PC-3 (cell line): ENCODE results near the gene USP17L13. TPM values are rescaled to one million over a fixed set of nuclear protein-coding genes. Genes with fewer than 3 reads are reported as not detected.
"Not testable (repeated sequence)": the region's sequence is repeated elsewhere in the genome, so short reads cannot be mapped to it uniquely, and the experiment has no call there.

Source experiments
- ATAC-seq: fragments of 200-7000 bp; cut with Tn5 transposase; 2 replicates; pipeline ENCODE4 v1.9.1; 2020; ENCODE audit warnings: mild to moderate bottlenecking, moderate library complexity
- BruUV-seq: library from RNA; stranded (reverse); fragments of 400-500 nt; replicated peaks from 2 replicates; lab custom pipeline; 2021; lab: Mats Ljungman, UMichigan
- CTCF ChIA-PET: fragments of 300-600 bp; sonication (Branson Sonifier 250); formaldehyde crosslinking; loops from one replicate; lab custom pipeline; 2022; ENCODE audit warnings: antibody characterized with exemption; lab: Charles Lee
- POLR2A ChIA-PET: fragments of 300-600 bp; sonication (Branson Sonifier 250); formaldehyde crosslinking; loops from one replicate; lab custom pipeline; 2022; ENCODE audit warnings: antibody characterized with exemption; ENCODE audit not compliant: unreplicated experiment; lab: Charles Lee
- DNase-seq: peaks from one replicate; pipeline ENCODE4 v3.0.0-alpha.2; 2015
- H2AFZ ChIP-seq: fragments of 300-600 bp; sonication (generic); 2 replicates; pipeline ENCODE4 v1.6.0; 2016; ENCODE audit warnings: antibody characterized with exemption, low read length
- H3F3A ChIP-seq: fragments of 300-600 bp; sonication (generic); one replicate; pipeline ENCODE4 v1.6.0; 2017; ENCODE audit warnings: antibody characterized with exemption, low read length, control low read depth, mild to moderate bottlenecking; ENCODE audit not compliant: unreplicated experiment
- H3K27ac ChIP-seq: fragments of 300-600 bp; sonication (generic); 2 replicates; pipeline ENCODE4 v1.5.1; 2016; ENCODE audit warnings: mild to moderate bottlenecking, low read length
- H3K27me3 ChIP-seq: fragments of 300-600 bp; sonication (generic); 2 replicates; pipeline ENCODE4 v1.6.1; 2016; ENCODE audit warnings: low read length, mixed read lengths
- H3K36me3 ChIP-seq: fragments of 300-600 bp; sonication (generic); 2 replicates; pipeline ENCODE4 v1.6.1; 2016; ENCODE audit warnings: low read depth, mixed run types, low read length, mixed read lengths
- H3K4me1 ChIP-seq: fragments of 300-600 bp; sonication (generic); 2 replicates; pipeline ENCODE4 v1.5.1; 2016; ENCODE audit warnings: low read length; ENCODE audit not compliant: insufficient read depth
- H3K4me2 ChIP-seq: fragments of 300-600 bp; sonication (generic); 2 replicates; pipeline ENCODE4 v1.6.0; 2016; ENCODE audit warnings: low read length
- H3K4me3 ChIP-seq: fragments of 300-600 bp; sonication (generic); 2 replicates; pipeline ENCODE4 v1.5.1; 2016; ENCODE audit warnings: mild to moderate bottlenecking, low read length, mixed read lengths
- H3K79me2 ChIP-seq: fragments of 300-600 bp; sonication (generic); 2 replicates; pipeline ENCODE4 v1.6.1; 2017; ENCODE audit warnings: low read length, mixed read lengths
- H3K9ac ChIP-seq: fragments of 300-600 bp; sonication (generic); 2 replicates; pipeline ENCODE4 v1.6.0; 2016; ENCODE audit warnings: mild to moderate bottlenecking, low read length
- H3K9me2 ChIP-seq: fragments of 300-600 bp; sonication (generic); replicated peaks from 2 replicates; pipeline ENCODE4 v1.6.1; 2016; ENCODE audit warnings: mixed run types, low read length, mixed read lengths
- H3K9me3 ChIP-seq: fragments of 300-600 bp; sonication (generic); 2 replicates; pipeline ENCODE4 v1.6.1; 2016; ENCODE audit warnings: low read length, mixed read lengths
- H4K20me1 ChIP-seq: fragments of 300-600 bp; sonication (generic); 2 replicates; pipeline ENCODE4 v1.6.1; 2016; ENCODE audit warnings: low read length, mixed read lengths
- intact Hi-C: fragments of 100-400 bp; cut with micrococcal nuclease; formaldehyde crosslinking; loops from 2 replicates; pipeline ENCODE4 v1.9.0; 2023
- total RNA-seq: library from RNA; depleted of rRNA; stranded (reverse); fragments of >200 nt; gene quantifications from 2 replicates; pipeline ENCODE4 v1.2.3, GENCODE V29; 2014; rRNA removed

USP17L13 gene
- total RNA-seq, 1 experiment from 2014 or later: not detected

DNA sequence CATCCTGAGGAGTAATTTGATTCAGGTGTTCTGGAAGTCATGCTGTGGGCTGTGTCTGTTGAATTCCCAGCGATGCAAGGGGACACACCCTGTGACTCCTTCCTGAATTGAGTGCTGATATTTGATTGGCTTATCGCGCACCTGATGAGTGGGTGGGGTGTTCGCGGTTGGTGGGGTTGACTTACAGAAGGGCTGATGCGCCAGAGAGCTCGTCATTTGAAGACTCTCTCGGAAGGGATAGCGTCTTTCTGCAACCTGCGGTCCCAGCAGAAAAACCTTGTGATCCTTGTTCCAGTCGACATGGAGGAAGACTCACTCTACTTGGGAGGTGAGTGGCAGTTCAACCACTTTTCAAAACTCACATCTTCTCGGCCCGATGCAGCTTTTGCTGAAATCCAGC, 37.9 kb downstream of the USP17L13 start, which contains the start of gene USP17L21:
TSS of gene USP17L21 (plus strand) at position 301 of the 400 bp plus-strand sequence. CDS start at position 301, 0 bp downstream.
- H2AFZ ChIP-seq, H3K36me3 ChIP-seq, CTCF ChIA-PET, H3K9me3 ChIP-seq, H3K27ac ChIP-seq, H3K4me2 ChIP-seq, H3K4me3 ChIP-seq, H4K20me1 ChIP-seq, H3F3A ChIP-seq, ATAC-seq, H3K9ac ChIP-seq, H3K79me2 ChIP-seq, H3K27me3 ChIP-seq, H3K4me1 ChIP-seq, H3K9me2 ChIP-seq, POLR2A ChIA-PET, DNase-seq, intact Hi-C loops, BruUV-seq: not testable (repeated sequence)

DNA sequence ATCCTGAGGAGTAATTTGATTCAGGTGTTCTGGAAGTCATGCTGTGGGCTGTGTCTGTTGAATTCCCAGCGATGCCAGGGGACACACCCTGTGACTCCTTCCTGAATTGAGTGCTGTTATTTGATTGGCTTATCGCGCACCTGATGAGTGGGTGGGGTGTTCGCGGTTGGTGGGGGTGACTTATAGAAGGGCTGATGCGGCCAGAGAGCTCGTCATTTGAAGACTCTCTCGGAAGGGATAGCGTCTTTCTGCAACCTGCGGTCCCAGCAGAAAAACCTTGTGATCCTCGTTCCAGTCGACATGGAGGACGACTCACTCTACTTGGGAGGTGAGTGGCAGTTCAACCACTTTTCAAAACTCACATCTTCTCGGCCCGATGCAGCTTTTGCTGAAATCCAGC, 42.6 kb downstream of the USP17L13 start, which contains the start of gene USP17L22:
TSS of gene USP17L22 (plus strand) at position 301 of the 400 bp plus-strand sequence. CDS start at position 301, 0 bp downstream.
- BruUV-seq, H3K4me3 ChIP-seq, H4K20me1 ChIP-seq, ATAC-seq, POLR2A ChIA-PET, DNase-seq, H3K9me3 ChIP-seq, H3K9me2 ChIP-seq, H3K27ac ChIP-seq, H3K4me1 ChIP-seq, H3K27me3 ChIP-seq, H2AFZ ChIP-seq, H3K36me3 ChIP-seq, CTCF ChIA-PET, H3K9ac ChIP-seq, intact Hi-C loops, H3K4me2 ChIP-seq, H3F3A ChIP-seq, H3K79me2 ChIP-seq: not testable (repeated sequence)

DNA sequence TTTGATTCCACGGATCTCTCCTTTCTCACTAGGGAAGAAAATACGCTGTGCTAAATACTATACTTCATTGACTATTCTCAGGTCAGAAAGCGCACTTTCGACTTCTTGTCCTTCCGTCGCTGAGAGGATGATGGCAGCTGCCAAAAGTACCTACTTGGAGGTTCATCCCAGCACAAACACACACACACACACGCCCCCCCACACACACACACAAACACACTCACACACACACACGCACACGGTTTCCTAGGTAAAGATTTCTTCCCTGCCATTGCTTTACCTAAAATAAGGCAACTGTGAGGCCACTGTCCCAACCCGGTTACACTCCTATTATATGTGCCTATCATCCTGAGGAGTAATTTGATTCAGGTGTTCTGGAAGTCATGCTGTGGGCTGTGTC, 47.0 kb downstream of the USP17L13 start:
- CTCF ChIA-PET, BruUV-seq, ATAC-seq: not testable (repeated sequence)

More for the DNA sequence above, 47.0 kb downstream of the USP17L13 start:
- DNase-seq, H3K79me2 ChIP-seq, H4K20me1 ChIP-seq, H3K9ac ChIP-seq, POLR2A ChIA-PET, intact Hi-C loops, H3K36me3 ChIP-seq, H3K27me3 ChIP-seq, H3K4me2 ChIP-seq, H3K9me3 ChIP-seq, H3K9me2 ChIP-seq, H3K4me3 ChIP-seq, H2AFZ ChIP-seq, H3F3A ChIP-seq, H3K4me1 ChIP-seq, H3K27ac ChIP-seq: not testable (repeated sequence)

Other genes starting within 250 kb of the USP17L13 start
- gene FAM90A26, start 54.5 kb upstream of the USP17L13 start, total RNA-seq: not detected in 2 replicates
- not detected in 2 replicates for gene USP17L10, start 14.2 kb upstream of the USP17L13 start, total RNA-seq
- not detected in 2 replicates for gene USP17L11, start 9.5 kb upstream of the USP17L13 start, total RNA-seq
- gene USP17L12, start 4.7 kb upstream of the USP17L13 start, total RNA-seq: not detected in 2 replicates
- gene USP17L15, start 9.5 kb downstream of the USP17L13 start, total RNA-seq: not detected in 2 replicates
- gene USP17L17, start 19.0 kb downstream of the USP17L13 start, total RNA-seq: not detected in 2 replicates
- gene USP17L18, start 23.7 kb downstream of the USP17L13 start, total RNA-seq: not detected in 2 replicates
- gene USP17L19, start 28.5 kb downstream of the USP17L13 start, total RNA-seq: not detected in 2 replicates
- not detected in 2 replicates for gene USP17L20, start 33.2 kb downstream of the USP17L13 start, total RNA-seq
- not detected in 2 replicates for gene USP17L21, start 38.0 kb downstream of the USP17L13 start, total RNA-seq
- not detected in 2 replicates for gene USP17L22, start 42.7 kb downstream of the USP17L13 start, total RNA-seq
- not detected in 2 replicates for gene USP17L24, start 100.3 kb downstream of the USP17L13 start, total RNA-seq
- gene USP17L25, start 105.0 kb downstream of the USP17L13 start, total RNA-seq: not detected in 2 replicates
- not detected in 2 replicates for gene USP17L26, start 109.8 kb downstream of the USP17L13 start, total RNA-seq
- not detected in 2 replicates for gene USP17L5, start 114.5 kb downstream of the USP17L13 start, total RNA-seq
- gene USP17L27, start 119.3 kb downstream of the USP17L13 start, total RNA-seq: not detected in 2 replicates
- gene USP17L28, start 124.0 kb downstream of the USP17L13 start, total RNA-seq: not detected in 2 replicates
- not detected in 2 replicates for gene USP17L29, start 128.7 kb downstream of the USP17L13 start, total RNA-seq
- not detected in 2 replicates for gene USP17L30, start 138.2 kb downstream of the USP17L13 start, total RNA-seq
- gene DEFB131A, start 219.5 kb downstream of the USP17L13 start, total RNA-seq: not detected in 2 replicates